HEK293 (cell line): ENCODE results near the gene PLK5.

Experiments
- CTCF ChIA-PET: fragments of 350-600 bp; formaldehyde crosslinking; extraction: SDS; loops from one replicate; lab custom pipeline; 2021; ENCODE audit warnings: antibody characterized with exemption; lab: Yijun Ruan, JAX
- POLR2A ChIA-PET: fragments of 300-600 bp; formaldehyde crosslinking; extraction: SDS; loops from one replicate; lab custom pipeline; 2020; ENCODE audit warnings: antibody characterized with exemption, inconsistent platforms; lab: Yijun Ruan, JAX
- H3K27ac ChIP-seq: fragments of 200-500 bp; sonication (Bioruptor generic); 2 replicates; pipeline ENCODE4 v1.5.1; 2014; ENCODE audit warnings: low read depth, low read length, control low read depth, inconsistent platforms; ENCODE audit errors: extremely low read depth
- H3K36me3 ChIP-seq, 2 experiments: fragments of 200-500 bp in 1 of 2; sonication (Bioruptor generic) in 1 of 2; 1 replicate in 1 of 2; 2 replicates in 1 of 2; pipeline ENCODE4 v1.5.1; 2014 to 2017; ENCODE audit warnings: inconsistent platforms in 2 of 2, low read length in 2 of 2; ENCODE audit not compliant: control insufficient read depth in 2 of 2, insufficient read depth in 1 of 2
- H3K4me1 ChIP-seq: fragments of 200-500 bp; sonication (Bioruptor generic); 2 replicates; pipeline ENCODE4 v1.5.1; 2014; ENCODE audit warnings: mild to moderate bottlenecking, low read length, inconsistent platforms; ENCODE audit not compliant: control insufficient read depth, insufficient read depth
- H3K4me3 ChIP-seq: 2 replicates; pipeline ENCODE4 v1.5.1; 2011; ENCODE audit warnings: low read depth, mild to moderate bottlenecking, control low read depth, low read length, moderate library complexity
- H3K9me3 ChIP-seq: fragments of 200-500 bp; sonication (Bioruptor generic); 2 replicates; pipeline ENCODE4 v1.5.1; 2014; ENCODE audit warnings: low read depth, low read length, inconsistent platforms; ENCODE audit not compliant: control insufficient read depth, insufficient read depth
- BCL6B ChIP-seq: fragments of 450-650 bp; formaldehyde crosslinking; IDR thresholded peaks from 2 replicates; pipeline ENCODE4 v1.5.1; 2017; ENCODE audit warnings: missing biosample characterization, missing genetic modification characterization
- HOXA7 ChIP-seq: sonication (generic); formaldehyde crosslinking; IDR thresholded peaks from 2 replicates; pipeline ENCODE4 v1.8.1; 2022; ENCODE audit warnings: missing genetic modification reagents, borderline replicate concordance
- IKZF3 ChIP-seq: fragments of 450-650 bp; IDR thresholded peaks from 2 replicates; pipeline ENCODE4 v1.5.0; 2018; ENCODE audit warnings: missing biosample characterization, mild to moderate bottlenecking, missing genetic modification characterization, moderate library complexity
- KLF10 ChIP-seq: fragments of 450-650 bp; IDR thresholded peaks from 2 replicates; pipeline ENCODE4 v1.5.1; 2018; ENCODE audit warnings: missing biosample characterization, mild to moderate bottlenecking, missing genetic modification characterization
- PRDM4 ChIP-seq: fragments of 450-650 bp; formaldehyde crosslinking; IDR thresholded peaks from 2 replicates; pipeline ENCODE4 v1.5.1; 2017; ENCODE audit warnings: missing biosample characterization, missing genetic modification characterization
- SP3 ChIP-seq: fragments of 450-650 bp; formaldehyde crosslinking; IDR thresholded peaks from 2 replicates; pipeline ENCODE4 v1.5.1; 2016; ENCODE audit warnings: missing biosample characterization, missing genetic modification characterization
- WT1 ChIP-seq: fragments of 450-650 bp; formaldehyde crosslinking; IDR thresholded peaks from 2 replicates; pipeline ENCODE4 v1.5.1; 2016; ENCODE audit warnings: missing biosample characterization, missing genetic modification characterization
- ZEB2 ChIP-seq: fragments of 450-650 bp; formaldehyde crosslinking; IDR thresholded peaks from 2 replicates; pipeline ENCODE4 v1.5.1; 2016; ENCODE audit warnings: missing biosample characterization, missing genetic modification characterization
- ZFP41 ChIP-seq: fragments of 450-650 bp; formaldehyde crosslinking; IDR thresholded peaks from 2 replicates; pipeline ENCODE4 v1.5.1; 2016; ENCODE audit warnings: missing biosample characterization, missing genetic modification characterization, borderline replicate concordance
- ZIC2 ChIP-seq: fragments of 450-650 bp; formaldehyde crosslinking; IDR thresholded peaks from 2 replicates; pipeline ENCODE4 v1.5.1; 2016; ENCODE audit warnings: missing biosample characterization, missing genetic modification characterization
- ZNF121 ChIP-seq: fragments of 450-650 bp; formaldehyde crosslinking; IDR thresholded peaks from 2 replicates; pipeline ENCODE4 v1.5.1; 2016; ENCODE audit warnings: missing biosample characterization, missing genetic modification characterization
- ZNF133 ChIP-seq: fragments of 450-650 bp; formaldehyde crosslinking; IDR thresholded peaks from 2 replicates; pipeline ENCODE4 v1.5.1; 2016; ENCODE audit warnings: missing biosample characterization, missing genetic modification characterization
- ZNF404 ChIP-seq: fragments of 450-650 bp; formaldehyde crosslinking; IDR thresholded peaks from 2 replicates; pipeline ENCODE4 v1.5.1; 2017; ENCODE audit warnings: missing biosample characterization, missing genetic modification characterization
- ZNF416 ChIP-seq: fragments of 450-650 bp; formaldehyde crosslinking; IDR thresholded peaks from 2 replicates; pipeline ENCODE4 v1.5.1; 2016; ENCODE audit warnings: missing biosample characterization, missing genetic modification characterization
- ZNF610 ChIP-seq: fragments of 450-650 bp; formaldehyde crosslinking; IDR thresholded peaks from 2 replicates; pipeline ENCODE4 v1.5.1; 2016; ENCODE audit warnings: missing biosample characterization, missing genetic modification characterization, borderline replicate concordance
- ZNF626 ChIP-seq: fragments of 450-650 bp; sonication (Bioruptor Pico); formaldehyde crosslinking; IDR thresholded peaks from 2 replicates; pipeline ENCODE4 v1.5.1; 2018; ENCODE audit warnings: missing biosample characterization, missing genetic modification characterization, inconsistent platforms
- TF ChIP-seq, protein P1 (sequence below): fragments of 450-650 bp; formaldehyde crosslinking; IDR thresholded peaks from 2 replicates; pipeline ENCODE4 v1.5.1; 2016; ENCODE audit warnings: missing biosample characterization, missing genetic modification characterization, borderline replicate concordance
- TF ChIP-seq, protein P2 (sequence below): fragments of 450-650 bp; formaldehyde crosslinking; IDR thresholded peaks from 2 replicates; pipeline ENCODE4 v1.5.1; 2016; ENCODE audit warnings: missing biosample characterization, missing genetic modification characterization
- TF ChIP-seq, protein P3 (sequence below): fragments of 450-650 bp; formaldehyde crosslinking; IDR thresholded peaks from 2 replicates; pipeline ENCODE4 v1.5.1; 2016; ENCODE audit warnings: missing biosample characterization, missing genetic modification characterization
- TF ChIP-seq, protein P4 (sequence below): fragments of 450-650 bp; formaldehyde crosslinking; IDR thresholded peaks from 2 replicates; pipeline ENCODE4 v1.5.1; 2017; ENCODE audit warnings: missing biosample characterization, missing genetic modification characterization

The PLK5 gene

GRCh38 chr19:1582201-1582600 is 58.3 kb downstream of the PLK5 start (continued):
- TF ChIP-seq, protein P1, sequence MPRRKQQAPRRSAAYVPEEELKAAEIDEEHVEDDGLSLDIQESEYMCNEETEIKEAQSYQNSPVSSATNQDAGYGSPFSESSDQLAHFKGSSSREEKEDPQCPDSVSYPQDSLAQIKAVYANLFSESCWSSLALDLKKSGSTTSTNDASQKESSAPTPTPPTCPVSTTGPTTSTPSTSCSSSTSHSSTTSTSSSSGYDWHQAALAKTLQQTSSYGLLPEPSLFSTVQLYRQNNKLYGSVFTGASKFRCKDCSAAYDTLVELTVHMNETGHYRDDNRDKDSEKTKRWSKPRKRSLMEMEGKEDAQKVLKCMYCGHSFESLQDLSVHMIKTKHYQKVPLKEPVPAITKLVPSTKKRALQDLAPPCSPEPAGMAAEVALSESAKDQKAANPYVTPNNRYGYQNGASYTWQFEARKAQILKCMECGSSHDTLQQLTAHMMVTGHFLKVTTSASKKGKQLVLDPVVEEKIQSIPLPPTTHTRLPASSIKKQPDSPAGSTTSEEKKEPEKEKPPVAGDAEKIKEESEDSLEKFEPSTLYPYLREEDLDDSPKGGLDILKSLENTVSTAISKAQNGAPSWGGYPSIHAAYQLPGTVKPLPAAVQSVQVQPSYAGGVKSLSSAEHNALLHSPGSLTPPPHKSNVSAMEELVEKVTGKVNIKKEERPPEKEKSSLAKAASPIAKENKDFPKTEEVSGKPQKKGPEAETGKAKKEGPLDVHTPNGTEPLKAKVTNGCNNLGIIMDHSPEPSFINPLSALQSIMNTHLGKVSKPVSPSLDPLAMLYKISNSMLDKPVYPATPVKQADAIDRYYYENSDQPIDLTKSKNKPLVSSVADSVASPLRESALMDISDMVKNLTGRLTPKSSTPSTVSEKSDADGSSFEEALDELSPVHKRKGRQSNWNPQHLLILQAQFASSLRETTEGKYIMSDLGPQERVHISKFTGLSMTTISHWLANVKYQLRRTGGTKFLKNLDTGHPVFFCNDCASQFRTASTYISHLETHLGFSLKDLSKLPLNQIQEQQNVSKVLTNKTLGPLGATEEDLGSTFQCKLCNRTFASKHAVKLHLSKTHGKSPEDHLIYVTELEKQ (tag by site-specific recombination) = no peak
- TF ChIP-seq WT1 (no peak), ZNF121 (tag by site-specific recombination) (no peak)
- TF ChIP-seq, all 188 proteins: peak for 0

- ChIA-PET POLR2A (interaction anchor here (0.5 to 1.0 kb wide), 2 partner anchors 8 to 482 kb away, joined by 3 to 4 read pairs; partner anchors contain the start of gene MBD3), CTCF (interaction anchor here (0.6 kb wide), 1 partner anchor 81 kb away, joined by 3 read pairs; no protein-coding TSS in a partner anchor)
- no peaks in the 10 kb centered on the region for H3K4me1 ChIP-seq
- H3K36me3 ChIP-seq = peaks cover 25 to 61% of the 10 kb centered on the region in 2 experiments; a peak in 2 of 3 replicates
- no peak overlapping the region for H3K4me3 ChIP-seq
- no peak for TF ChIP-seq ZNF416 (tag by site-specific recombination)
- no peak for TF ChIP-seq ZFP41 (tag by site-specific recombination)
- no peak for TF ChIP-seq KLF10 (tag by site-specific recombination)
- TF ChIP-seq ZIC2 (tag by site-specific recombination) = no peak
- no peak for TF ChIP-seq IKZF3 (tag by site-specific recombination)
- TF ChIP-seq HOXA7 (CRISPR knock-in tag) = no peak
- no peak for TF ChIP-seq BCL6B (tag by site-specific recombination)
- TF ChIP-seq ZEB2 (tag by site-specific recombination) = no peak
- no peak for TF ChIP-seq ZNF133 (tag by site-specific recombination)
- no peak for TF ChIP-seq PRDM4 (tag by site-specific recombination)
- TF ChIP-seq ZNF121 (tag by site-specific recombination) = no peak
- TF ChIP-seq ZNF610 (tag by site-specific recombination) = no peak
- TF ChIP-seq SP3 (tag by site-specific recombination) = no peak
- TF ChIP-seq, protein P2, sequence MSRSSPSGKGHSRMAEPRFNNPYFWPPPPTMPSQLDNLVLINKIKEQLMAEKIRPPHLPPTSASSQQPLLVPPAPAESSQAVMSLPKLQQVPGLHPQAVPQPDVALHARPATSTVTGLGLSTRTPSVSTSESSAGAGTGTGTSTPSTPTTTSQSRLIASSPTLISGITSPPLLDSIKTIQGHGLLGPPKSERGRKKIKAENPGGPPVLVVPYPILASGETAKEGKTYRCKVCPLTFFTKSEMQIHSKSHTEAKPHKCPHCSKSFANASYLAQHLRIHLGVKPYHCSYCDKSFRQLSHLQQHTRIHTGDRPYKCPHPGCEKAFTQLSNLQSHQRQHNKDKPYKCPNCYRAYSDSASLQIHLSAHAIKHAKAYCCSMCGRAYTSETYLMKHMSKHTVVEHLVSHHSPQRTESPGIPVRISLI (tag by site-specific recombination) = no peak
- no peak for TF ChIP-seq ZNF626 (tag by site-specific recombination)
- no peak for TF ChIP-seq ZNF404 (tag by site-specific recombination)
- TF ChIP-seq, protein P3, sequence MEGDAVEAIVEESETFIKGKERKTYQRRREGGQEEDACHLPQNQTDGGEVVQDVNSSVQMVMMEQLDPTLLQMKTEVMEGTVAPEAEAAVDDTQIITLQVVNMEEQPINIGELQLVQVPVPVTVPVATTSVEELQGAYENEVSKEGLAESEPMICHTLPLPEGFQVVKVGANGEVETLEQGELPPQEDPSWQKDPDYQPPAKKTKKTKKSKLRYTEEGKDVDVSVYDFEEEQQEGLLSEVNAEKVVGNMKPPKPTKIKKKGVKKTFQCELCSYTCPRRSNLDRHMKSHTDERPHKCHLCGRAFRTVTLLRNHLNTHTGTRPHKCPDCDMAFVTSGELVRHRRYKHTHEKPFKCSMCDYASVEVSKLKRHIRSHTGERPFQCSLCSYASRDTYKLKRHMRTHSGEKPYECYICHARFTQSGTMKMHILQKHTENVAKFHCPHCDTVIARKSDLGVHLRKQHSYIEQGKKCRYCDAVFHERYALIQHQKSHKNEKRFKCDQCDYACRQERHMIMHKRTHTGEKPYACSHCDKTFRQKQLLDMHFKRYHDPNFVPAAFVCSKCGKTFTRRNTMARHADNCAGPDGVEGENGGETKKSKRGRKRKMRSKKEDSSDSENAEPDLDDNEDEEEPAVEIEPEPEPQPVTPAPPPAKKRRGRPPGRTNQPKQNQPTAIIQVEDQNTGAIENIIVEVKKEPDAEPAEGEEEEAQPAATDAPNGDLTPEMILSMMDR (tag by site-specific recombination) = no peak
- TF ChIP-seq, protein P4, sequence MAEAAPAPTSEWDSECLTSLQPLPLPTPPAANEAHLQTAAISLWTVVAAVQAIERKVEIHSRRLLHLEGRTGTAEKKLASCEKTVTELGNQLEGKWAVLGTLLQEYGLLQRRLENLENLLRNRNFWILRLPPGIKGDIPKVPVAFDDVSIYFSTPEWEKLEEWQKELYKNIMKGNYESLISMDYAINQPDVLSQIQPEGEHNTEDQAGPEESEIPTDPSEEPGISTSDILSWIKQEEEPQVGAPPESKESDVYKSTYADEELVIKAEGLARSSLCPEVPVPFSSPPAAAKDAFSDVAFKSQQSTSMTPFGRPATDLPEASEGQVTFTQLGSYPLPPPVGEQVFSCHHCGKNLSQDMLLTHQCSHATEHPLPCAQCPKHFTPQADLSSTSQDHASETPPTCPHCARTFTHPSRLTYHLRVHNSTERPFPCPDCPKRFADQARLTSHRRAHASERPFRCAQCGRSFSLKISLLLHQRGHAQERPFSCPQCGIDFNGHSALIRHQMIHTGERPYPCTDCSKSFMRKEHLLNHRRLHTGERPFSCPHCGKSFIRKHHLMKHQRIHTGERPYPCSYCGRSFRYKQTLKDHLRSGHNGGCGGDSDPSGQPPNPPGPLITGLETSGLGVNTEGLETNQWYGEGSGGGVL (tag by site-specific recombination) = no peak
- H3K27ac ChIP-seq = no peak overlapping the region
- no peaks in the 10 kb centered on the region for H3K9me3 ChIP-seq
These were observed 60.8 kb downstream of the PLK5 start for GRCh38 chr19:1584500-1585242.
